Hepatic stellate cell (primary cell): ENCODE results near the gene EXOC3L2.
A peak's percentile ranks its signal among the peaks of the same experiment; 100 is the strongest.

Experiments
- DNase-seq: peaks from one replicate; pipeline ENCODE4 v3.0.0; 2011; ENCODE audit warnings: low spot score

Gene EXOC3L2

DNA sequence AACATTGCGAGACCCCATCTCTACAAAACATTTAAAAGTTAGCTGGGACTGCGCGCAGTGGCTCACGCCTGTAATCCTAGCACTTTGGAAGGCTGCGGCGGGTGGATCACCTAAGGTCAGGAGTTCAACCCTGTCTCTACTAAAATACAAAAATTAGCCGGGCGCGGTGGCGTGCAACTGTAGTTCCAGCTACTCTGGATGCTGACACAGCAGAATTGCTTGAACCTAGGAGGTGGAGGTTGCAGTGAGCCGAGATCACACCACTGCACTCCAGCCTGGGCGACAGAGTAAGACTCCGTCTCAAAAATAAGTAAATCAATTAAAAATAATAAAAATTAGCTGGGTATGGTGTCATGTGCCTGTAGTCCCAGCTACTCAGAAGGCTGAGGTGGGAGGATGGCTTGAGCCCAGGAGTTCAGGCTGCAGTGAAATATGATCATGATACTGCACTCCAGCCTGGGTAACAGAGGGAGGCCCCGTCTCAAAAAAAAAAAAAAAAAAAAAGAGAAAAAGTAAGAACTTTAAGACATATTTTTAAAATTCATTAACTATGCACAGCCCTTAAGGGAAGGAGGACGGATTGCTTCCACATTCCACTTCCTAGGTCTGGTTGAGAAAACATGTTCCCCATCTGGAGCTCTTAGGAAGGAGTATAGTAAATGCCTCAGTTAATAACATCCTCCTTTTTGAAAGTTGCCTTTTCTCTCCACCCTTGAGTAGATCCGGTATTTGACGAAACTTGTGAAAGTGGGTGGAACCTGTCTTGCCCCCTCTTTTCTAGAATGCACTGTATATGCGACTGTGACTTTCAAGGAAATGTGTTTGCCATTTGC lies 26.1 kb downstream of the EXOC3L2 start:
- no peak for DNase-seq

DNA sequence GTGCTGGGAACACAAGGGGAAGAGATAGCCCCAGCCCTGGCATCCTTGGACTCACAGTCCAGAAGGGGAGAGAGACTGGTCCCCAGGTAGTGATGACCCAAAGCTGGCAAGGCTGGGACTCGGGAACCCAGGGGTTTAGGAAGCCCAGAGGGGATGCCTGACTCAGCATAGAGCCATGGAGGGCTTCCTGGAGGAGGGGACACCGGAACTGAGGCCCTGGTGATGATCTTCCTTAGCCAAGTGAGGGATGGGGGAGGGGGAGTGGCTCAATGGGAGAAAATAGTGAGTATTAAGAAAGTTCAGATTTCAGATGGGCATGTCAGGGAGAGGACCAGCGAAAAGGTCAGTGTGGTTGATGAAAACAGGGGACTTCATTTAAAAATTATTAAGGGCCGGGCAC lies 26.8 kb downstream of the EXOC3L2 start:
- DNase-seq, result no peak

DNA sequence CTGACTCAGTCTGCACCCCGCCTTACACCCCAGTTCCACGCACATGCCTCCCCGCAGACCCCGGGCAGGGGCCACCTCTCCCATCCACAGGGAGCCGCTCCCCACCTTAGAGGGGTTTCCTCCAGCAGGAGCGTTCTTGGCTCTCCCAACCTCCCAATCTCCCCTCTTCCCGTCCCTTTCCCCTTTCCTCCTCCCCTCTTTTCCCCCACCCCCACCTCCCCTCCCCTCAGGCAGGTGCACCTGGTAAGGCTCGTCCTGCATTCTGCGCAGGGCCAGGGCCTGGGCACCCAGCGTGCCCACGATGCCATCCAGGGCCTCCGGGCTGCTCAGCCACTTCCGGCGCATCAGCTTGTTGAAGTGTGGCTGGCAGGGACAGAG lies 27.3 kb downstream of the EXOC3L2 start:
- DNase-seq, result no peak

DNA sequence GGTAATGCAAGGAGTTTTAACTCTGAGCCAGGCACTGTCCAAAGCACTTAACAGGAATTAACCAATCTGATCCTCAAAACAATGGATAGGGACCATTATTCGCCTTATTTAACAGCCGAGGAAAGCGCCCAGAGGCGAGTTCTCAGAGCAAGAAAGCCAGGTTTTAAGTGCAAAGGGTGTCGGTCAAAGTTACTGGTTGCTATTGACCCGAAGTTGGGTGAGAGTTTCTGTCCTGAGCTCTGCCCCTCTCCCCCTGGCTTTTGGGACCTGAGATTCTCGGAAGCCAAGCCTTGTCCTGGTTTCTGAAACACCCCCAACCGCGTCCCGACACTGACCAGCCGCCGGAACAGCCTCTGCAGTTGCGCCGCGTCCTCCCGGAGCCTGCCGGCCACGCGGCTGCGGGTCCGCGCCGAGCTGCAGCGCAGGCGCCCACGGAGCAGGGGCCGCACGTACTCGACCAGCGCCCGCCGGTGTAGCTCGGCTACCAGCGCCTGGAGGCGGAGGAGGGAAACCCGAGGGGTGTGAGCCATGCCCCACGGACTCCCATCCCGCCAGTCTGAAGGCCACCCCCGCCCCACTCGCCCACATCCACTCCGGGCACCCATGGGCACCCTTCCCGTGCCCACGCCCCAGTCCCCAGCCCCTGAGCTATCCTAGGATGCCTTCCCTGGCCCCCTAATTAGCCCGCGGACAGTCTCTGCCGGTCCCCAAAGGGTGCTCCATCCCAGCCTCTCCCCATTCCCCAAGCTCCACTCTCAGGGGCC lies 27.8 kb downstream of the EXOC3L2 start:
- no peak for DNase-seq

DNA sequence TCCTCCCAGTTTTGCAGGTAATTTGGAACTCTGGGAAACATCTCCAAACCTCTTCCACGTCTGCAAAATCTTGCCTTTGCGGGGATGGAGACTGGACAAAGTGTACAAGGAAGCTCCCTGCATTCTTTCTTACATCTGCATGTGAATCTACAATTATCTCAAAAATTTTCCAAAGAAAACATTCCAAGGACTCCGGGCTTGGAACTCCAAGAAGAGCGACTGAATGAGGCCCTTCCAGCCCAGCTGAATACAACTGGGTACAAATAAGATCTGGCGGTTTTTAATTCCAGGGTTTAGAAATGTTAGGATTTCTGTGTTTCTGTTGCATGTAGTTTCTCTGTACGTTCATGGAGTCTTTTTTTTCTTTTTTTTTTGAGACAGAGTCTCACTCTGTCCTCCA lies 28.5 kb downstream of the EXOC3L2 start:
- peak; percentile 48 for DNase-seq

DNA sequence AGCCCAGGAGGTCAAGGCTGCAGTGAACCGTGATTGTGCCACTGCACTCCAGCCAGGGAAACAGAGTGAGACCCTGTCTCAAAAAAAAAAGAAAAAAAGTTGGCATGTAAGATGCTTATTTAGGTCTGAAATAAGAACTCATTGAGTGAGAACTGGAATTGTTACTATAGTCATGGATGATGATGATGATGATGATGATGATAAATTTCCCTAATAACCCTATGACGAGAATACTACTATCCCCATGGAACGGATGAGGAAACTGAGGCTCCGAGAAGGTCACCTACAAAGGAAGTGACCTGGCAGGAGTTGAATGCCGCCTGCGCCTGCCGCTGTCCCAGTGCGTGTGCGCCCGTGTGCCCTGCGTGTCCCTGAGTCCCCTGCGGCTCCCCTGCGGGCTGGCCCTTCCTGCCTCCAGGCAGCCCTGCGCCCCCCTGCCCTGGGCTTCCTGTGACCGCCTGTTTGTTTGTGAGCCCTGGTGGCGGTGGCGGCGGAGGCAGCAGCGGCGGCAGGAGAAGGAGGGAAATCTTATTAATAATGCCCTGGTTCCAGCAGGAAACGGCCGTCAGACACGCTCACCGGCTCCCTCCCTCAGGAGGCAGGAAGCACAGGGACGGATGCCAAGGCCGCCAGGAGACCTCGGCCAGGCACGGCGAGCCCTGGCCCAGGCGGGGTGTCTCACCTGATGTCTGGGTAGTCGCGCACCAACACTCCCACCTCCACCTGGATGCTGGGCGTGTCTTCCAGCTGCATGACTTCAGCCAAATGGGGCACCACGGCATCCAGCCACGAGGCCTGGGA lies 29.6 kb downstream of the EXOC3L2 start:
- no peak for DNase-seq

DNA sequence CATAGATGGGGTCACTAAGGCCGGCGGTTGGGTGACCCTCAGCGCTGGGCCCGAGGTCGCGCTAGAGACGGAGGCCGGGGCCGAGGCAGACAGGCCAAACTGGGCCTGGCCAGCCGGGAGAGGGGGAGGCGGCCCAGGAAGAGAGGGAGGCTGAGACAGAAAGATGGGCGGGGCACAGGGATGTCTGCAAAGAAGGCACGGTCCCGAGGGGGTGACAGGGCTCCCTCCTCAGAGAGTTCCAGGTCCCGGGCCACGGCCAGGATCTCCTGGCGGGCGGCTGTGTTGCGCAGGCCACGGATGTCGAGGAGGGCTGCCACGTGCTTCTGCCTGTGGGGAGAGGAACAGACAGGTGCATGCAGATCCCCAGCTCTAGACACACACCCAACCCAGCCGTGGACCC lies 32.2 kb downstream of the EXOC3L2 start:
- no peak for DNase-seq

DNA sequence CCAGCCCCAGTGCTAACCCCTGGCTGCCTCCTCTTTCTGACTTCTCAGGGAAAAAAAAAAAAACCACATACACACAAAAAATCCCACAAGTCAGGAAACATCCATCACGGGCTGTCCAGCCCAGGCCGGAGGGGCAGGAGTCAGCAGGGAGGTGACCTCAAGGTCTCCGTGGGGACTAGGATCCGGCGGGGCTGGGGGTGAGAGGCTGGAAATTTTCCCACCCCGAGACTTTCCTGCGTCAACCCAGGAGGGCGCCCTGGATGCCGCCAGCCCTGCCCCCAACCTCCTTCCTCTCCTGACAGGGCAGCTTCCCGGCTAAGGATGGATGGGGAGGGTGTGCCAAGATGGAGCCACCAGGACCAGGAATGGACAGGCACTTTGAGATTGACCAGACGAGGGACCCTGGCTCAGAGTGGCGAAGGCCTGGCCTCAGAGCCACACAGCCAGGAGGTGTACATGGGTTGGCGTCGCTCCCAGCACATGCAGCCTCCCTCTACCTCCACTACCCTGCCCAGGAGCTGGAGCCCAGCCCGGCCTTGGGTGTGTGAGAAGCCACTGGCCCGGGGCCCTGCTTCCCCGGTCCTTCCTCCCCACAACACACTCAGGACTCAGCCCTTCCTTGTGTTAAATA lies 33.3 kb downstream of the EXOC3L2 start:
- peak; percentile 47 for DNase-seq

DNA sequence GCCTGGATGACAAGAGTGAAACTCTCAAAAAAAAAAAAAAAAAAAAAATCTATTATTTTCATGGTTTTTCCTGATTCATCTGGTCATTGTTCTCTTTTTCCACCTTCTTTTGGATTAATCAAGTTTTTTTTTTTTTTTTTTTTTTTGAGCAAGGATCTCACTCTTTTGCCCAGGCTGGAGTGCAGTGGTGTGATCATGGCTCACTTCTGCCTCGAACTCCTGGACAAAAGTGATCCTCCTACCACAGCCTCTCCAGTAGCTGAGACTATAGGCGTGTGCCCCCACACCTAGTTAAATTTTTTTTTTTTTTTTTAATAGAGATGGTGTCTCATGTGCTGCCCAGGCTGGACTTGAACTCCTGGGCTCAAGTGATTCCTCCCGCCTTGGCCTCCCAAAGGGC lies 38.9 kb downstream of the EXOC3L2 start:
- no peak for DNase-seq

DNA sequence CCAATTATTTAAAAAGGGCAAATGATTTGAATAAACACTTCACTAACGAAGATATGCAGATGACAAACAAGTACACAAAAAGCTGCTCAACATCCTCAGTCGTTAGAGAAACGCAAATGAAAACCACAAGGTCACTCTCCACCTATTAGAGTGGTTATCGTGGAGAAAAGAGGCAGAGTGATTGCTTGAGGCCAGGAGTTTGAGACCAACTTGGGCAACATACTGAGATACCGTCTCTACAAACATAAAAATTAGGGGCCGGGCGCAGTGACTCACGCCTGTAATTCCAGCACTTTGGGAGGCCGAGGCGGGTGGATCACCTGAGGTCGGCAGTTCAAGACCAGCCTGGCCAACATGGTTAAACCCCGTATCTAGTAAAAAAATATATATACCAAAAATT lies 39.4 kb downstream of the EXOC3L2 start:
- DNase-seq, result no peak

DNA sequence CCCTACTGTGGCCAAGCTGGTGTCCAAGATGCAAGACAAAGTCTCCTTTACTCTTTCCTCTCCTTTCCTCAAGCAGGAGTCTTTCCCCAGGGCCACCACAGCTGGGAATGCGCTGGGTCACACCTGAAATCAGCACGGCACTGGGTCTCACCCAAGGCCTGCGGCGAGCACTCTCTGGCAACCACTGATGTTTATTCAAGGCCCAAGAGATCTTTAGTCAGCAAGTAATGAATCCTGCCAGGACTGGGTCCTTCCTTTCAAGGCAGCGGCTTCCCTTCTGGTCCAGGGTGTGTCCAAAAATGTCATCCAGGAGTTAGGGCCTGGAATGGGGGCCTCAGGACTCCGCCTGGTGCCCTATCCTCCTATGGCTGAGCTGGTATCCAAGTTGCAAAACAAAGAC lies 42.6 kb downstream of the EXOC3L2 start:
- no peak for DNase-seq

DNA sequence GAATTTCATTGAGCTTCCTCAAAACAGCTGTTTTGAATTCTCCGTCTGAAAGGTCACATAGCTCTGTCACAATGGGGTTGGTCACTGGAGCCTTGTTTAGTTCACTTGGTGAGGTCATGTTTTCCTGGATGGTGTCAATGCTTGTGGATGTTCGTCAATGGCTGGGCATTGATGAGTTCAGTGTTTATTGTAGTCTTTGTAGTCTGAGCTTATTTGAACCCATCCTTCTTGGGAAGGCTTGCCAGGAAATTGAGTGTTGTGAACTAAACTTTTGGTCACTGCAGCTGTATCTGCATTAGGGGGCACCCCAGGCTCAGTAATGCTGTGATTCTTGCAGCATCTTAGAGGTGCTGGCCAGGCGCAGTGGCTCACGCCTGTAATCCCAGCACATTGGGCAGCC lies 44.6 kb downstream of the EXOC3L2 start:
- no peak for DNase-seq

DNA sequence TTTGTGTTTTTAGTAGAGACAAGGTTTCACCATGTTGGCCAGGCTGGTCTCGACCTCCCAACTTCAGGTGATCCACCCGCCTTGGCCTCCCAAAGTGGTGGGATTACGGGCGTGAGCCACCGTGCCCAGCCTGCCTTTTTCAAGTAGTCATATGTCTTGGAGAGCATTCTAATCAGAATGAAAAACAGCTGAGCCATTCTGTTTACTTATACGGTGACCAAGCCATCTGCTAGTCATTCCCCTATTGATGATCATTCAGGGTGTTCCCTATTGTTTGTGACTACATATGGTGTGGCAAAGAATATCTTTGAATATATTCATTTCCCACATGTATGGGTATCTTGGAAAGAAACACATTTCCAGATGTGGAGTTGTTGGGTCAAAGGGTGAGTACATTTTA lies 49.4 kb downstream of the EXOC3L2 start:
- DNase-seq, result no peak

DNA sequence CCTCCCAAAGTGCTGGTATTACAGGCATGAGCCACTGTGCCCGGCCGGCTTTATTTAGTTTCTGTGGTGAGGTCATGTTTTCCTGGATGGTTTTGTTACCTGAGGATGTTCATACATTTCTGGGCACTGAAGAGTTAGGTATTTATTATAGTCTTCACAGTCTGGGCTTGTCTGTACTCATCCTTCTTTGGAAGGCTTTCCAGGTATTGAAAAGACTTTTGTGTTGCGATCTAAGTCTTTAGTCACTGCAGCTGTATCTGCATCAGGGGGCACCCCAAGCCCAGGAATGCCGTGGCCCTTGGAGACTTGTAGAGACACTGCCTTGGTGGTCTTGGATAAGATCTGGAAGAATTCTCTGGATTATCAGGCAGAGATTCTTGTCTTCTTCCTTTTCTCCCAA lies 53.8 kb downstream of the EXOC3L2 start:
- no peak for DNase-seq

DNA sequence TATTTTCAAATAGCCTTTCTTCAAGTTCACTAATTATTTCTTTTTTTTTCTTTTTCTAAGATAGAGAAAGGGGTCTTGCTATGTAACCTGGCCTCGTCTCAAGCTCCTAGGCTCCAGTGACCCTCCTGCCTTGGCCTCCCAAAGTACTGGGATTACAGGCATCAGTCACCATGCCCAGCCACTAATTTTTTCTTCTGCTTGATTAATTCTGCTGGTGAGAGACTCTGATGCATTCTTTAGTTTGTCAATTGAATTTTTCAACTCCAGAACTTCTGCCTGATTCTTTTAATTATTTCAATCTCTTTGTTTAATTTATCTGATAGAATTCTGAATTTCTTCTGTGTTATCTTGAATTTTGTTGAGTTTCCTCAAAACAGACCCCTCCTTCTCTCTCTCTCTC lies 55.2 kb downstream of the EXOC3L2 start:
- DNase-seq, result no peak

DNA sequence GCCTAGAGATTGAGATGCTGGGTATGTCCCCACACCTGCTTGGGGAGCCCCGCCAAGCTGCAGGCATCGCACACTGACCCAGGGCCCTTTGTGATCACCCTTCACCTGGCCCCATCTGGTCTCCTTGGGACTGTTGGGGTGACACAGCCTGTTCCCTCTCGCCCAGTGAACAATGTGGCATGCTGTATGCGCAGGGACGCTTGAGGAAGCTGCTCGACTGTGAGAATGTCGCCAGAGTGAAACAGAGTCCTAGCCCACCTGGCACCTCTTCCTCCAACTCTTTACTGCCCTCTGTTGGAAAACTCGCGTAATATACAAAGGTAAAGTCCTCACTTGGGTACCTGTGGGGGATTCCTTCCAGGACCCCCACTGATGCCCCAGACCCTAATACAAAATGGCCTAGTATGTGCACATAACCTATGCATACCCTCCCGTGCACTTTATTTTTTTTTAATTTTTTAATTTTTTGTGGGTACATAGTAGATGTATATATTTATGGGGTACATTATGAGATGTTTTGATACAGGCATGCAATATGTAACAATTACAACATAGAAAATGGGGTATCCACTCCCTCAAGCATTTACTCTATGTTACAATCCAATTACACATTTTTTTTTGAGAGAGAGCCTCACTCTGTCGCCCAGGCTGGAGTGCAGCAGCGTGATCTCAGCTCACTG lies 57.6 kb downstream of the EXOC3L2 start:
- DNase-seq, result no peak

DNA sequence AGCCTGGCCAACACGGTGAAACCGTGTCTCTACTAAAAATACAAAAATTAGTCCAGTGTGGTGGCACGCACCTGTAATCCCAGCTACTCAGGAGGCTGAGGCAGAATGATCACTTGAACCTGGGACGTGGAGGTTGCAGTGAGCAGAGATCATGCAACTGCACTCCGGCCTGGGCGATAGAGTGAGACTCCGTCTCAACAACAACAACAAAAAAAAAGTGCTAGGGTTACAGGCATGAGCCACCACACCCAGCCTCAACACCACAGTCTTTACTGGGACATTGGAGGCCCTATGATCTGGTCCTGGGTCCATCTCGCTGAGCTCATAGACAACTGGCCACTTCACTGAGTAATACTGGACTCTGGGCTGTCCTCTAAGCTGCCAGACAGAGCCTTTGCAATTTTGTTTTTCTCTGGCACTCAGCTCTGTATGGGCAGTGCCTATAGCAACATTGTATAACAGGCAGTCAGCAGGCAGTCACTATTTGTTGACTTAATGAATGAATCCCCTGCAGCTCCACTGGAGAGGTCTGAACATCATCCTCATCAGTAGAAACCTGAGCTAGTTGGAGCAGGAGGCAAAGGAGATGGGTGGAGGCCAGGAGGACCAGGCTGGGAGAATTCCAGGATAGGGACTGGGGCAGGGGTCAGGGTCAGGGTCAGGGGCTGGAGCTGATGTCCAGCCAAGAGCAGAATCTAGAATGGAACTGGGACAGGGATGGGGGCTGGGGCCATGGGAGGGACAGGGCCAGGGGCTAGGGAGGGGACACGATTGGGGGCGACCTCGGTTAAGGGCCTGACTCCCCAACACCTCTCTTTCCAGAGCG lies 58.5 kb downstream of the EXOC3L2 start:
- peak; percentile 65 for DNase-seq

DNA sequence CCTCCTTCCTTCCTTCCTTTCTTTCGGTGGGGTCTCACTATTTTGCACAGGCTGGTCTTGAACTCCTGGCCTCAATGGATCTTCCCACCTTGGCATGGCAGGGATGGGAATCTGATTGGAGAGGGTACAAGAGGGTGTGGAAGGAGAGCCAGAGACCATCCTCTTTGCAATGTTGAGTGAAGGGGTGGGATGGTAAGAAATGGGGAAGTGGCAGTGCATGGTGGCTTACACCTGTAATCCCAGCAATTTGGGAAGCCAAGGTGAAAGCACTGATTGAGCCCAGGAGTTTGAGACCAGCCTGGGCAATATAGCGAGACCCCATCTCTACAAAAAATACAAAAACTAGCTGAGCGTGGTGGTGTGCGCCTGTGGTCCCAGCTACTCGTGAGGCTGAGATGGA lies 61.1 kb downstream of the EXOC3L2 start:
- DNase-seq, result no peak

DNA sequence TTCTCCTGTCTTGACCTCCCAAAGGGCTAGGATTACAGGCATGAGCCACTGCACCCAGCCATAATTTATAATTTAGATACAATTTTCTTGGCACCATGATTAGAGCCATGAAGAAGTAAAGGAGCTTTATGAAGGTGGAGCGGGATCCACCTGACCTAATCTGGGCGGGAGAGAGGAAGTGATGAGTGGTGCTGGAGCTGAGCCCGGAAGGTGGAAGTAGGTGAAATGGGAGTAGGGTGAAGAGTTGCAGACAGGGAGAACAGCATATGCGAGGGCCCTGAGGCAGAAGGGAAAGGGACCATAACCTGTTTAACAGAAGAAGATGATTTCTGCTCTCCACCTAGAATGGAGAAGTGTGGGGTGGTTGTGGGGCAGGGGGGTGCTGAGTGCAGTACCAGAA lies 62.4 kb downstream of the EXOC3L2 start:
- DNase-seq, result no peak

DNA sequence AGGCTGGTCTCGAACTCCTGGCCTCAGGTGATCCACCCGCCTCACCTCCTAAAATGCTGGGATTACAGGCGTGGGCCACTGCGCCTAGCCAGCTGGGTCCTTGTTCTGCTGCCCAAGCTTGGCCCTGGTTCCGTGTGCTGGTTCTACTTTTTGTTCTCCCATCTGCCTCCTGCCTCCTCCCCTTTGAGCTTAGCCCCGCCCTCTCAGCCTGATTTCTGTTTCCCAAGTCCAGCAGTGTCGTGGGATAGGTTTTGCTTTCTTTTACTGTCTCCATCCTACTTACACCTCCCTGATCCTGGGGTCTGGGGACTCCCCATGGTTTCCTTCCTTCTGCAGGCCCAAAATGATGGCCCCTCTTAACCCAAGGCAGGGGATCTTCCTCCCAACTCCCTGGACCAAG lies 64.3 kb downstream of the EXOC3L2 start:
- no peak for DNase-seq

DNA sequence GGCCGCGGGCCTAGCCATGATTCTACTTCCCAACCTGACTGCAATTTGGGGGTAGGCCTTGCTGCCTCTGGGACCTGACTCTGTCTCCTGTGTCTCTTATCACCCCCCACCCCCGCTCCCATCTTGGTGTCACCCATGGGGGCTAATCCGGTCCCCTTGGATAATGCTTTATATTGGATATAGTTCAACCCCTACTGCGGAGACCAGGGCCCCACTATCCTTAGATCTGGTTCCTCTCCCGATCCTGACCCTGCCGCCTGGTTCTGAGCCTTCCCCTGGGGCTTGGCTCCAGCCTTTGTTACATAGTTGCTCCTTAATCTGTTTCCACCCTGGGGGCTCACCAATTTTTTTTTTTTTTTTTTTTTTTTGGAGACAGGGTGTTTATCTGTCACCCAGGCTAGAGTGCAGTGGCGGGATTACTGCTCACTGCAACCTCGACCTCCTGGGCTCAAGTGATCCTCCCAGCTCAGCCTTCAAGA lies 65.3 kb downstream of the EXOC3L2 start:
- DNase-seq, result no peak
